ENCODE measurements around the gene ERO1B.
A peak's percentile ranks its signal among the peaks of the same experiment; 100 is the strongest.

The ERO1B gene

DNA sequence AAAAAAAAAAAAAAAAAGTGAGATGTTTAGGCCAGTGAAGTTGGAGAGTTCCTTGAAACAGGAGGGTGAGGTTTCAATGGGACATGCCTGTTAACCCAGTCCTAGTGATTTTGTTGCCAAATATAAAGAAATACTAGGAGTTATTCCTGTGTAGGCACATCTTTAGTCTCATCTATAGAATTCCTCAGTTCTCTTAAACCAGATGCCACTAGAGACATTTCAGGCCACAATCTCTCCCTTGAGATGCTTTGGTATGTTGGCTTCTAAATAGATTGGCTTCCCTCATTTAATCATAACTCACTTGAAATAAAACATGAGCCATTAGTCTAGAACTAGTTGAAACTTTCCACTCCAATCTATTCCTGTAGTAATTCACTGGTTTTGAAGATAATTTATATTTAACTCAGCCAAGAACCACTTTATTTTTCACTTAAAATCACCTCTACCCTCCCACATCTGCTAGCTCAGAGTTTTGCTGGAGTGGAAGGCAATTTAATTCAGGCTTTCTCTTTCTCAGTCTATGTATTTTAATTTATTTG lies 109.6 kb downstream of the ERO1B start:
- TF ChIP-seq, protein P1, sequence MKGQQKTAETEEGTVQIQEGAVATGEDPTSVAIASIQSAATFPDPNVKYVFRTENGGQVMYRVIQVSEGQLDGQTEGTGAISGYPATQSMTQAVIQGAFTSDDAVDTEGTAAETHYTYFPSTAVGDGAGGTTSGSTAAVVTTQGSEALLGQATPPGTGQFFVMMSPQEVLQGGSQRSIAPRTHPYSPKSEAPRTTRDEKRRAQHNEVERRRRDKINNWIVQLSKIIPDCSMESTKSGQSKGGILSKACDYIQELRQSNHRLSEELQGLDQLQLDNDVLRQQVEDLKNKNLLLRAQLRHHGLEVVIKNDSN (IDR thresholded peaks at IDR 0.05) = no peak
- no peak for TF ChIP-seq RAD21 (IDR thresholded peaks at IDR 0.05; ENCODE audit: low read depth)
- TF ChIP-seq TAF1 (IDR thresholded peaks at IDR 0.05; ENCODE audit: low read depth) = no peak
- no peak for TF ChIP-seq FOXM1 (IDR thresholded peaks at IDR 0.05; ENCODE audit: borderline replicate concordance, low read depth)
- TF ChIP-seq ZBTB7A (IDR thresholded peaks at IDR 0.05; ENCODE audit: low read depth) = no peak
- TF ChIP-seq, protein P2, sequence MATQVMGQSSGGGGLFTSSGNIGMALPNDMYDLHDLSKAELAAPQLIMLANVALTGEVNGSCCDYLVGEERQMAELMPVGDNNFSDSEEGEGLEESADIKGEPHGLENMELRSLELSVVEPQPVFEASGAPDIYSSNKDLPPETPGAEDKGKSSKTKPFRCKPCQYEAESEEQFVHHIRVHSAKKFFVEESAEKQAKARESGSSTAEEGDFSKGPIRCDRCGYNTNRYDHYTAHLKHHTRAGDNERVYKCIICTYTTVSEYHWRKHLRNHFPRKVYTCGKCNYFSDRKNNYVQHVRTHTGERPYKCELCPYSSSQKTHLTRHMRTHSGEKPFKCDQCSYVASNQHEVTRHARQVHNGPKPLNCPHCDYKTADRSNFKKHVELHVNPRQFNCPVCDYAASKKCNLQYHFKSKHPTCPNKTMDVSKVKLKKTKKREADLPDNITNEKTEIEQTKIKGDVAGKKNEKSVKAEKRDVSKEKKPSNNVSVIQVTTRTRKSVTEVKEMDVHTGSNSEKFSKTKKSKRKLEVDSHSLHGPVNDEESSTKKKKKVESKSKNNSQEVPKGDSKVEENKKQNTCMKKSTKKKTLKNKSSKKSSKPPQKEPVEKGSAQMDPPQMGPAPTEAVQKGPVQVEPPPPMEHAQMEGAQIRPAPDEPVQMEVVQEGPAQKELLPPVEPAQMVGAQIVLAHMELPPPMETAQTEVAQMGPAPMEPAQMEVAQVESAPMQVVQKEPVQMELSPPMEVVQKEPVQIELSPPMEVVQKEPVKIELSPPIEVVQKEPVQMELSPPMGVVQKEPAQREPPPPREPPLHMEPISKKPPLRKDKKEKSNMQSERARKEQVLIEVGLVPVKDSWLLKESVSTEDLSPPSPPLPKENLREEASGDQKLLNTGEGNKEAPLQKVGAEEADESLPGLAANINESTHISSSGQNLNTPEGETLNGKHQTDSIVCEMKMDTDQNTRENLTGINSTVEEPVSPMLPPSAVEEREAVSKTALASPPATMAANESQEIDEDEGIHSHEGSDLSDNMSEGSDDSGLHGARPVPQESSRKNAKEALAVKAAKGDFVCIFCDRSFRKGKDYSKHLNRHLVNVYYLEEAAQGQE (IDR thresholded peaks at IDR 0.05; ENCODE audit: low read depth) = no peak
- no peak for TF ChIP-seq EGR1 (IDR thresholded peaks at IDR 0.05)
- TF ChIP-seq NFIC (IDR thresholded peaks at IDR 0.05) = no peak
- TF ChIP-seq YY1 (IDR thresholded peaks at IDR 0.05; ENCODE audit: low read depth) = no peak
- no peak for TF ChIP-seq EP300 (IDR thresholded peaks at IDR 0.05; ENCODE audit: borderline replicate concordance)
- no peak for TF ChIP-seq TEAD4 (IDR thresholded peaks at IDR 0.05)
- TF ChIP-seq, protein P3, sequence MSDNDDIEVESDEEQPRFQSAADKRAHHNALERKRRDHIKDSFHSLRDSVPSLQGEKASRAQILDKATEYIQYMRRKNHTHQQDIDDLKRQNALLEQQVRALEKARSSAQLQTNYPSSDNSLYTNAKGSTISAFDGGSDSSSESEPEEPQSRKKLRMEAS (IDR thresholded peaks at IDR 0.05) = no peak
- no peak for TF ChIP-seq TCF12 (IDR thresholded peaks at IDR 0.05; ENCODE audit: low read depth)
- no peak for TF ChIP-seq CEBPB (IDR thresholded peaks at IDR 0.05)
- no peak for TF ChIP-seq CREB1 (IDR thresholded peaks at IDR 0.05; ENCODE audit: low read depth)

DNA sequence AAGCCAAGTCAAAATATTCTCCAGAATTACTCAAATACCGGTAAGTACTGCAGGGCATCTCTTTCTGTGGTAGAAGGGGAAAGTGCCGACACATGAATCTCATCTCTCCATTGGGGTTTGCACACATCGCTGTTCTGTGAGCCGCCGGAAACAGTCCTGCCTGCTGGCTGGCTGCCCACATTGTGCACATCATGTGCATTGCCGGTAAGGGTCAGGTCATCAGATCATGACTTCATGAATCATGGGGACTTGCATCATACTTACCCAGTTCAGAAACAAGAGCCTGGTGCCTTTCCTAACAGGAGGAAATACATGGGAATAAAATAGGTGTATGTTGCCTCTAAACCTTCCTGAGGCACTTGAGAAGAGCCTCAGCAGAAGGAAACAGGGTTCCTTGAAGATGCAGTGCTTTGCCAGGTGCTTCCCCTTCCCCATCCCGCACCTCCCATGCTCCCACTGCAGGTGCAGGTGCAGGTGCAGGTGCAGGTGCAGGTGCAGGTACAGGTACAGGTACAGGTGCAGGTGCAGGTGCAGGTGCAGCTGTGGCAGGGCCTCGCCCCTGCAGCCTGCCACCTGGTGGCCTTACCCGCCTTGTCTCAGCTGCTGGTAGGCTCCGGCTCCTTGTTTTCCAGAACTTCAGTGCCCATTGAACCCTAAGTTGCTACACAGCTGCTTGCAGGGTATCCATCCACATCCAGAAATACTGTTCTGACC lies 112.9 kb downstream of the ERO1B start:
- TF ChIP-seq TAF1 (IDR thresholded peaks at IDR 0.05; ENCODE audit: low read depth) (no peak), RAD21 (IDR thresholded peaks at IDR 0.05; ENCODE audit: low read depth) (peak; percentile 17; the same call in 1 of the 2 replicates), TCF12 (IDR thresholded peaks at IDR 0.05; ENCODE audit: low read depth) (peak; percentile 62; the same call in 1 of the 2 replicates)

DNA sequence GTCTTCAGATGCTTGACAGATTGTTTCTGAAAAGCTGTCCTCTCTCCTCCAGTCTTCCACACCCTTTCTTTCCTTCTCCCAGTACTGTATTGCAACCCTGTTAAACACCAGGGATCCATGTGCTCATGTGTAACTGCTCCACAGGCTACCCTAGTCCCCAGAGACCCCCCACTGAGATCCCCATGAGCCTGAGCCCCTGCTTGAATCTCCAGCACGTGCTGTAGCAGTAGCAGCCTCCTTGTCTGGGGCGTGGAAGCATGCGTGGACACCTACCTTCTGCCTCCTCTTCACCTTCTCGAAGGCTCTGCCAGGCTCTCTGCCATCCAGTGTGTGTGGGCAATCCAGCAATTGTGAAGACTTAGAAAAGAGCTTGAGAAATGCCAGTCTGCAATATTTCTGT lies 114.2 kb downstream of the ERO1B start:
- TF ChIP-seq FOXM1 (IDR thresholded peaks at IDR 0.05; ENCODE audit: borderline replicate concordance, low read depth) (no peak), CEBPB (IDR thresholded peaks at IDR 0.05) (no peak), ZBTB7A (IDR thresholded peaks at IDR 0.05; ENCODE audit: low read depth) (no peak), RAD21 (IDR thresholded peaks at IDR 0.05; ENCODE audit: low read depth) (no peak), EGR1 (IDR thresholded peaks at IDR 0.05) (no peak), CREB1 (IDR thresholded peaks at IDR 0.05; ENCODE audit: low read depth) (no peak), TCF12 (IDR thresholded peaks at IDR 0.05; ENCODE audit: low read depth) (no peak), YY1 (IDR thresholded peaks at IDR 0.05; ENCODE audit: low read depth) (no peak), TEAD4 (IDR thresholded peaks at IDR 0.05) (no peak)
- TF ChIP-seq, protein P1 (IDR thresholded peaks at IDR 0.05) = no peak

DNA sequence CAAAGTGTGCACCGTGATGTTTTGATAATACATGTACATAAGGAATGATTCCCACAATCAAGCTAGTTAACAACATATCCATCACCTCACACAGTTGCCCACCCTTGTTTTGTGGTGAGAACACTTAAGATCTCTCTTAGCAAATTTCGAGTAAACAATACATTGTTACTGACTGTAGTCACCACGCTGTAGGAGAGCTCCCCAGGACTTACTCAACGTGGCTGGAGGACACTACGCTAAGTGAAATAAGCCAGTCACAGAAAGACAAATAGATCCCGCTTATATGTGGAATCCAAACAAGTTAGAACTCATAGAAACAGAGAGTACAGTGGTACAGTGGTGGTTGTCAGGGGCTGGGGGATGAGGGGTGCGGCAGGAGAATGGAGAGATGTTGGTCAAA lies 114.6 kb downstream of the ERO1B start:
- no peak for TF ChIP-seq CEBPB (IDR thresholded peaks at IDR 0.05)
- TF ChIP-seq CREB1 (IDR thresholded peaks at IDR 0.05; ENCODE audit: low read depth) = no peak
- TF ChIP-seq NFIC (IDR thresholded peaks at IDR 0.05) = no peak
- TF ChIP-seq YY1 (IDR thresholded peaks at IDR 0.05; ENCODE audit: low read depth) = no peak

DNA sequence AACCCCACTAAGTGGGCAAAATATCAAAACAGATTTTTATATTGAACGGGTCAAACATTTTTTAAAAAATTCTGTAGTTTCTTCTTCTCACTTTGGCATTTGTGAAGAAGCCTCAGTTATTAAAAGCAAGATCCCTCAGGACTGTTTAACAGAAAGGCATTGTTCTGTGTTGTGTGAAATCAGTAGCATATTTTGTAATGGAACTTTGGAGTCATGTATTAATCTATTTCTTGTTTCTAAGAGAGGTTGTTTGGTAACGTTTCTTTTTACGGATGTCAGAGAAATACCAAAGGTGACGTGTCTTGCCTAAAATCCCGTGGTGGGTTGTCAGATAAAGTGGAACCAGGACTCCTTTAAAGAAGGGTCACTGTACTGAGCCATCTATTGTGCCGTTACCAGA lies 115.7 kb downstream of the ERO1B start:
- no peak for TF ChIP-seq EP300 (IDR thresholded peaks at IDR 0.05; ENCODE audit: borderline replicate concordance)
- TF ChIP-seq, protein P3 (IDR thresholded peaks at IDR 0.05) = no peak
- no peak for TF ChIP-seq TAF1 (IDR thresholded peaks at IDR 0.05; ENCODE audit: low read depth)
- TF ChIP-seq YY1 (IDR thresholded peaks at IDR 0.05; ENCODE audit: low read depth) = no peak
- TF ChIP-seq, protein P1 (IDR thresholded peaks at IDR 0.05) = no peak
- no peak for TF ChIP-seq FOXM1 (IDR thresholded peaks at IDR 0.05; ENCODE audit: borderline replicate concordance, low read depth)
- no peak for TF ChIP-seq NFIC (IDR thresholded peaks at IDR 0.05)
- TF ChIP-seq ZBTB7A (IDR thresholded peaks at IDR 0.05; ENCODE audit: low read depth) = no peak
- TF ChIP-seq TCF12 (IDR thresholded peaks at IDR 0.05; ENCODE audit: low read depth) = no peak
- TF ChIP-seq CEBPB (IDR thresholded peaks at IDR 0.05) = no peak
- no peak for TF ChIP-seq EGR1 (IDR thresholded peaks at IDR 0.05)
- no peak for TF ChIP-seq CREB1 (IDR thresholded peaks at IDR 0.05; ENCODE audit: low read depth)
- no peak for TF ChIP-seq TEAD4 (IDR thresholded peaks at IDR 0.05)
- no peak for TF ChIP-seq RAD21 (IDR thresholded peaks at IDR 0.05; ENCODE audit: low read depth)
- TF ChIP-seq, protein P2 (IDR thresholded peaks at IDR 0.05; ENCODE audit: low read depth) = no peak

All from Ishikawa (cell line).